ENCODE measurements around the gene SNX33. TPM values are rescaled to one million over a fixed set of nuclear protein-coding genes. Genes with fewer than 3 reads are reported as not detected.

Gene SNX33
- total RNA-seq, 1 donor, result 39.8 TPM

DNA sequence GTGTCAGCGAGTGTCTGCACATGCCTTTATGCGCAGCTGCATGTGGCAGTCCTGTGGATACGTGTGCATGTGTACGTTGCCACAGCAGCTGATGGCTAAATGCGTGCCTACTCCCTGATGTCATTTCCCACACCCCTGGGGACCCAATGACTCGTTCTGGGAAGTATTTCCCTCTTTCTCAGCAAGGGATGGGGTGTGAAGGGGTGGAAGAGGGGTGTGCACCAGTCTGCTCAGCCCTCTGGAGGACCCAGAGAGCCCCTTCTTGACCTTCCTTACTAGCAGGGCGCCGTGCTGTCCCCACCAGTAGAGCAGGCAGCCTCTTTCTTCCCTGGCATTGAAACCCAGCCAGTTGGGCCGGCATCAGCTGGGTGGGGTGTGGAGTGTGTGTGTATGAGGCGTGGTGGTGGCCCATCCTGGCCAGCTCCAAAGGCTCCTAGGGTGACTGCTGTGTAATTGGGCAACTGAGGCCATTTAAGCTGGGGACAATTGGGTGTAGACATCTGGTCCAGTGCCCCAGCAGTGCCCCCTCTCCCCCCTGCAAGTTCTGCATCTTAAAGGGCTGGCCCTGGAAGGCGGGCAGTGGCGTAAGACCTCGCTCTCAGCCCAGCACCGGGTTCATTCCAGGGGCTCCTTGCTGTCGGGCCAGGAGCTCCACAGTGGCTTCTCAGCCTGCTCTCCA is 19.2 kb downstream of the SNX33 start:
- peak overlapping the region; percentile 54 for H3K4me2 ChIP-seq (ENCODE audit: insufficient read depth, low read length)

DNA sequence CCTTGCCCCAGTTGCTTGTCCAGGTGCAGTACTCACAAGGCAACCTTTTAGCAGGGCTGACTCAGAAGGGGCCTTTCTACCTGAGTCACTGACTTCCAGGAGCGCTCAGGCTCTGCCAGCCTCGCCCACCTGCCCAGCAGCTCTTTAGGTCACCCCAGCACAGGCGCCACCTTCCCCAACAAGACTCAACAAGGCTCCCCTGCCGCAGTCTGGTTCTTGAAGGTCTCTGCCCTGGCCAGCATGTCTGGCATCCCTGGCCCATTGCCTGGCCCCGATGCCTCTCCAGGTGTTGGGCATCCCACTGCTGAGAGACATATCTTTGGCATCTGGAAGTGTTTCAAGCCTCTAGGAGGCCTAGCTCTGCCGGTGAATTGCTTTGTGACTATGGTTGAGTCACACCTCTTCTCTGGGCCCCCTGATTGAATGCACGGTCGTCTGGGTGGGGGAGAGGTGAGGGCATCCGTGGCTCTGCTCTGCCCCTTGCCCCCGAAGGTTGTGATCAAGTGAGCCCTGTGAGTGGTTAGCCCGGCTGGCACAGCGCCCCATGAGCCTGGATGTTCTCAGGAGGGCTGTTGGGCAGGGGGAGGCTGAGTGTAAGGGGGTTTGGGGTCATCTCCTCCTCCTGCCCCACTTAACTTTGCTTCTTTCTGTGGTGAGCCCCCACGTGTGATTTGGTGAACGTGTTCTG is 21.6 kb downstream of the SNX33 start:
- H2AFZ ChIP-seq (ENCODE audit: low read length), result no peak overlapping the region
- H3K36me3 ChIP-seq (ENCODE audit: insufficient read depth, low read length), result no peaks in the 10 kb centered on the region
- peaks cover 56% of the 10 kb centered on the region for H3K4me1 ChIP-seq (ENCODE audit: insufficient read depth, low read length)
- no peak overlapping the region for H3K4me3 ChIP-seq (ENCODE audit: insufficient read depth, low read length)
- TF ChIP-seq, protein P1, sequence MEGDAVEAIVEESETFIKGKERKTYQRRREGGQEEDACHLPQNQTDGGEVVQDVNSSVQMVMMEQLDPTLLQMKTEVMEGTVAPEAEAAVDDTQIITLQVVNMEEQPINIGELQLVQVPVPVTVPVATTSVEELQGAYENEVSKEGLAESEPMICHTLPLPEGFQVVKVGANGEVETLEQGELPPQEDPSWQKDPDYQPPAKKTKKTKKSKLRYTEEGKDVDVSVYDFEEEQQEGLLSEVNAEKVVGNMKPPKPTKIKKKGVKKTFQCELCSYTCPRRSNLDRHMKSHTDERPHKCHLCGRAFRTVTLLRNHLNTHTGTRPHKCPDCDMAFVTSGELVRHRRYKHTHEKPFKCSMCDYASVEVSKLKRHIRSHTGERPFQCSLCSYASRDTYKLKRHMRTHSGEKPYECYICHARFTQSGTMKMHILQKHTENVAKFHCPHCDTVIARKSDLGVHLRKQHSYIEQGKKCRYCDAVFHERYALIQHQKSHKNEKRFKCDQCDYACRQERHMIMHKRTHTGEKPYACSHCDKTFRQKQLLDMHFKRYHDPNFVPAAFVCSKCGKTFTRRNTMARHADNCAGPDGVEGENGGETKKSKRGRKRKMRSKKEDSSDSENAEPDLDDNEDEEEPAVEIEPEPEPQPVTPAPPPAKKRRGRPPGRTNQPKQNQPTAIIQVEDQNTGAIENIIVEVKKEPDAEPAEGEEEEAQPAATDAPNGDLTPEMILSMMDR (IDR thresholded peaks at IDR 0.05; ENCODE audit: extremely low read depth, low read depth, low read length), result no peak
- H3K4me2 ChIP-seq (ENCODE audit: insufficient read depth, low read length), result no peak overlapping the region
- peaks cover 8% of the 10 kb centered on the region for H3K79me2 ChIP-seq (ENCODE audit: insufficient read depth, low read length)
- no peak overlapping the region for H3K27ac ChIP-seq (ENCODE audit: low read depth, low read length)
- peak; percentile 81 for DNase-seq (ENCODE audit: insufficient read length, low spot score, missing footprints)
- H3K27me3 ChIP-seq (ENCODE audit: insufficient read depth, low read length), result no peaks in the 10 kb centered on the region
- H3K9me3 ChIP-seq (ENCODE audit: low read depth, low read length), result no peaks in the 10 kb centered on the region
- H4K20me1 ChIP-seq (ENCODE audit: insufficient read depth, low read length), result no peaks in the 10 kb centered on the region

More for the DNA sequence above, 19.2 kb downstream of the SNX33 start:
- Histone ChIP-seq H4K20me1 (ENCODE audit: insufficient read depth, low read length) (no peaks in the 10 kb centered on the region), H3K4me3 (ENCODE audit: insufficient read depth, low read length) (peak overlapping the region; percentile 13), H3K4me1 (ENCODE audit: insufficient read depth, low read length) (peaks cover 34% of the 10 kb centered on the region), H3K9me3 (ENCODE audit: low read depth, low read length) (no peaks in the 10 kb centered on the region), H3K79me2 (ENCODE audit: insufficient read depth, low read length) (peaks cover 23% of the 10 kb centered on the region), H3K27me3 (ENCODE audit: insufficient read depth, low read length) (no peaks in the 10 kb centered on the region), H2AFZ (ENCODE audit: low read length) (no peak overlapping the region), H3K27ac (ENCODE audit: low read depth, low read length) (peak overlapping the region; percentile 99), H3K36me3 (ENCODE audit: insufficient read depth, low read length) (no peaks in the 10 kb centered on the region)
- TF ChIP-seq, protein P1 (IDR thresholded peaks at IDR 0.05; ENCODE audit: extremely low read depth, low read depth, low read length), result peak; percentile 4
- DNase-seq (ENCODE audit: insufficient read length, low spot score, missing footprints), result peak; percentile 99

DNA sequence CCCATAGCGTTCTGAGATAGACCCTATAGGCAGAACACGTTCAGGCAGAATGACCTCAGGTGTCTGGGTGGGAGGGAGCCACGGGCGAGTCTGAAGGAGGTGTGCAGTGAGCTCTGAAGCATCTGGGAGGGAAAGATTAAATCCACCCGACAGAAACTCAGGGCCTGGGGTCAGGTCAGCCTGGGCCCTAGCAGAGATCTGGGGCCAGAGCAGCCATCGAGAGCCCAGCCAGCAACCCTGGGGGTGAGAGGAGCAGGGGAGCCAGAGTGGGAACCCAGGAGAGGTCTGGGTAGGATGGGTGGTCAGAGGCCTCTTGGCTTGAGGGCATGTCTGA is 22.1 kb downstream of the SNX33 start:
- Histone ChIP-seq H4K20me1 (ENCODE audit: insufficient read depth, low read length) (no peaks in the 10 kb centered on the region), H3K4me2 (ENCODE audit: insufficient read depth, low read length) (no peak overlapping the region), H3K4me1 (ENCODE audit: insufficient read depth, low read length) (peaks cover 59% of the 10 kb centered on the region), H2AFZ (ENCODE audit: low read length) (no peak overlapping the region), H3K4me3 (ENCODE audit: insufficient read depth, low read length) (no peak overlapping the region), H3K9me3 (ENCODE audit: low read depth, low read length) (no peaks in the 10 kb centered on the region), H3K36me3 (ENCODE audit: insufficient read depth, low read length) (no peaks in the 10 kb centered on the region), H3K27me3 (ENCODE audit: insufficient read depth, low read length) (no peaks in the 10 kb centered on the region), H3K79me2 (ENCODE audit: insufficient read depth, low read length) (peaks cover 4% of the 10 kb centered on the region), H3K27ac (ENCODE audit: low read depth, low read length) (peak overlapping the region; percentile 5)
- TF ChIP-seq, protein P1 (IDR thresholded peaks at IDR 0.05; ENCODE audit: extremely low read depth, low read depth, low read length), result no peak
- DNase-seq (ENCODE audit: insufficient read length, low spot score, missing footprints), result no peak

Measured in osteoblast (primary cell).